HepG2 (cell line): Measurements from ENCODE around the gene CHRNA7. TPM values are rescaled to one million over a fixed set of nuclear protein-coding genes. Genes with fewer than 3 reads are reported as not detected.

Experiments
- ATAC-seq: fragments of 200-7000 bp; cut with Tn5 transposase; 3 replicates; pipeline ENCODE4 v1.9.1; 2020; ENCODE audit warnings: mild to moderate bottlenecking, moderate library complexity
- BruUV-seq: library from RNA; stranded (reverse); fragments of 400-500 nt; replicated peaks from 2 replicates; lab custom pipeline; 2021; lab: Mats Ljungman, UMichigan
- CTCF ChIA-PET: fragments of 300-600 bp; formaldehyde crosslinking; extraction: SDS; loops from one replicate; lab custom pipeline; 2021; ENCODE audit warnings: low total read pairs, inconsistent platforms, low intra/inter-chr PET ratio; lab: Yijun Ruan, JAX
- POLR2A ChIA-PET: fragments of 350-600 bp; sonication (Branson Sonifier 250); formaldehyde crosslinking; loops from one replicate; lab custom pipeline; 2020; ENCODE audit warnings: antibody characterized with exemption, inconsistent platforms; lab: Yijun Ruan, JAX
- DNase-seq: peaks from one replicate; pipeline ENCODE4 v3.0.0-alpha.2; 2015; ENCODE audit warnings: low spot score
- FAIRE-seq: peaks from 3 replicates; lab custom pipeline; 2011; peaks lifted over from hg19 to GRCh38; lab: Jason Lieb, UNC
- H2AFZ ChIP-seq: one replicate; pipeline ENCODE4 v1.6.1; 2011; ENCODE audit warnings: low read length, inconsistent platforms
- H3K27ac ChIP-seq: fragments of 300-600 bp; 3 replicates; pipeline ENCODE4 v1.8.0; 2011; ENCODE audit warnings: mixed run types, mild to moderate bottlenecking, mixed read lengths, low read length, inconsistent platforms; ENCODE audit not compliant: insufficient read depth; ENCODE audit errors: extremely low read length
- H3K27me3 ChIP-seq, 2 experiments: fragments of 200-600 bp in 1 of 2; 2 replicates in 1 of 2; 3 replicates in 1 of 2; pipeline versions ENCODE4 v1.6.0 to v1.8.0; 2011; ENCODE audit warnings: low read length in 2 of 2, mild to moderate bottlenecking in 2 of 2, moderate library complexity in 2 of 2, inconsistent platforms in 1 of 2; ENCODE audit not compliant: insufficient read depth in 2 of 2, control insufficient read depth in 1 of 2
- H3K36me3 ChIP-seq, 2 experiments: fragments of 200-600 bp in 1 of 2; replicated peaks in 1 of 2; 2 replicates in 1 of 2; 3 replicates in 1 of 2; pipeline versions ENCODE4 v1.5.1 to v1.8.0; 2011; ENCODE audit warnings: low read length in 2 of 2, inconsistent platforms in 1 of 2; ENCODE audit not compliant: insufficient read depth in 2 of 2, control insufficient read depth in 1 of 2
- H3K4me1 ChIP-seq: 2 replicates; pipeline ENCODE4 v1.5.1; 2012; ENCODE audit warnings: low read length, inconsistent platforms; ENCODE audit not compliant: insufficient read depth
- H3K4me2 ChIP-seq: 2 replicates; pipeline ENCODE4 v1.6.0; 2011; ENCODE audit warnings: low read depth, low read length, inconsistent platforms
- H3K4me3 ChIP-seq, 3 experiments: fragments of 200-600 bp in 1 of 3; sonication (generic), shearing (Covaris generic) in 1 of 3; replicated peaks in 1 of 3; 2 replicates each; pipeline ENCODE4 v1.5.1; 2011 to 2016; ENCODE audit warnings: low read length in 3 of 3, inconsistent platforms in 2 of 3, low read depth in 2 of 3, mild to moderate bottlenecking in 2 of 3, control low read depth in 1 of 3, mixed read lengths in 1 of 3; ENCODE audit not compliant: insufficient read depth in 1 of 3
- H3K79me2 ChIP-seq: one replicate; pipeline ENCODE4 v1.6.1; 2011; ENCODE audit warnings: low read length, inconsistent platforms; ENCODE audit not compliant: insufficient read depth
- H3K9ac ChIP-seq: 2 replicates; pipeline ENCODE4 v1.6.0; 2011; ENCODE audit warnings: mild to moderate bottlenecking, low read depth, low read length, inconsistent platforms; ENCODE audit not compliant: insufficient read depth
- H3K9me3 ChIP-seq: 2 replicates; pipeline ENCODE4 v1.5.1; 2012; ENCODE audit warnings: mild to moderate bottlenecking, low read length
- H4K20me1 ChIP-seq: 2 replicates; pipeline ENCODE4 v1.6.0; 2011; ENCODE audit warnings: inconsistent platforms, mild to moderate bottlenecking, low read length, moderate library complexity; ENCODE audit not compliant: insufficient read depth
- POLR2A ChIP-seq, 2 experiments: IDR thresholded peaks; 2 replicates each; pipeline ENCODE4 v1.6.1; 2011; ENCODE audit warnings: low read depth in 2 of 2, low read length in 2 of 2, mild to moderate bottlenecking in 1 of 2, moderate library complexity in 1 of 2; ENCODE audit not compliant: insufficient read depth in 1 of 2
- PRDM10 ChIP-seq: sonication (generic); formaldehyde crosslinking; IDR thresholded peaks from 2 replicates; pipeline ENCODE4 v1.4.0; 2020; ENCODE audit warnings: low read depth, missing genetic modification reagents
- STAG1 ChIP-seq: sonication (generic); formaldehyde crosslinking; IDR thresholded peaks from 2 replicates; pipeline ENCODE4 v1.4.0; 2020; ENCODE audit warnings: missing genetic modification reagents
- ZBTB14 ChIP-seq: sonication (generic); formaldehyde crosslinking; IDR thresholded peaks from 2 replicates; pipeline ENCODE4 v1.4.0; 2020; ENCODE audit warnings: missing genetic modification reagents
- ZNF18 ChIP-seq: sonication (generic); formaldehyde crosslinking; IDR thresholded peaks from 2 replicates; pipeline ENCODE4 v1.8.0; 2022; ENCODE audit warnings: mild to moderate bottlenecking, missing genetic modification reagents; ENCODE audit not compliant: insufficient replicate concordance
- WGBS: methylation state at CpG from one replicate; pipeline ENCODE4 v1.1.6; 2017; ENCODE audit warnings: low lambda C conversion rate; 5-methylcytosine and 5-hydroxymethylcytosine counted together
- in situ Hi-C: cut with HindIII; loops from 2 replicates; pipeline ENCODE4 v1.10.0; 2017; ENCODE audit warnings: low pct_unique_long_range_greater_than_20kb; ENCODE audit not compliant: extremely low pct_ligation_motif_present
- intact Hi-C: fragments of 100-400 bp; cut with micrococcal nuclease; formaldehyde crosslinking; loops from one replicate; pipeline ENCODE4 v1.10.0; 2022; ENCODE audit not compliant: unreplicated experiment
- polyA plus RNA-seq, 8 experiments: library from polyadenylated mRNA; depleted of rRNA in 3 of 8; stranded (reverse) in 7 of 8; unstranded in 1 of 8; fragments of >200 nt; fragmentation: Illumina TruSeq in 4 of 8; extraction: Trizol in 4 of 8; gene quantifications; 2 replicates each; pipeline versions ENCODE4 v1.2.1 to v1.2.3, GENCODE V29; 2011 to 2016; ENCODE audit warnings: low read depth in 4 of 8, missing spikeins in 1 of 8, mixed read lengths in 1 of 8; ENCODE audit not compliant: insufficient read depth in 1 of 8
- total RNA-seq, 5 experiments: library from RNA; depleted of rRNA; stranded (reverse); fragments of >200 nt; fragmentation: Illumina TruSeq; extraction: Trizol; gene quantifications; 2 replicates each; pipeline ENCODE4 v1.2.3, GENCODE V29; 2016; ENCODE audit warnings: low read depth in 1 of 5

The CHRNA7 gene
- total and polyA plus RNA-seq, 2 of the 13 experiments (the other 11 are each of a cell fraction or from before 2014, with no cell fraction given) = 1.3 to 1.4 TPM

- Histone ChIP-seq H3K9ac (no peak overlapping the region), H3K4me1 (no peaks in the 10 kb centered on the region), H3K4me2 (no peak overlapping the region), H3K27me3 (peaks cover 2 to 3% of the 10 kb centered on the region in 2 experiments; a peak in 2 of 5 replicates), H4K20me1 (no peaks in the 10 kb centered on the region), H3K27ac (no peak overlapping the region), H3K9me3 (no peaks in the 10 kb centered on the region), H3K79me2 (no peaks in the 10 kb centered on the region), H2AFZ (no peak overlapping the region), H3K4me3 (no peak overlapping the region), H3K36me3 (no peaks in the 10 kb centered on the region)
- ChIA-PET CTCF (no interaction called here), POLR2A (no interaction called here)
- ATAC-seq = no peak
- DNase-seq = no peak
- TF ChIP-seq POLR2A (IDR thresholded peaks at IDR 0.05; ENCODE audit: insufficient read depth in 1 of 2, low read depth in 2 of 2, low read length in 2 of 2) = no peak
- intact Hi-C loops (no loop called here), in situ Hi-C loops (no loop called here)
- BruUV-seq = no TSS peak
- 40% methylated on average over 10 of the region's 10 CpGs for WGBS
- FAIRE-seq = no peak
Observed at GRCh38 chr15:32106401-32107381, 76.4 kb downstream of the CHRNA7 start.

- Histone ChIP-seq H3K27ac (no peak overlapping the region), H3K4me2 (no peak overlapping the region), H3K9ac (no peak overlapping the region), H3K27me3 (peaks cover 2 to 6% of the 10 kb centered on the region in 2 experiments; a peak in 2 of 5 replicates), H3K36me3 (no peaks in the 10 kb centered on the region), H3K79me2 (no peaks in the 10 kb centered on the region), H2AFZ (no peak overlapping the region), H4K20me1 (no peaks in the 10 kb centered on the region), H3K4me1 (no peaks in the 10 kb centered on the region), H3K4me3 (no peak overlapping the region), H3K9me3 (no peaks in the 10 kb centered on the region)
- DNase-seq (no peak), FAIRE-seq (no peak), ATAC-seq (no peak)
- CTCF ChIA-PET = no interaction called here
- WGBS = 69% methylated on average over 13 of the region's 13 CpGs
- TF ChIP-seq ZBTB14 (no peak), STAG1 (CRISPR knock-in tag) (no peak), PRDM10 (CRISPR knock-in tag) (no peak), ZNF18 (CRISPR knock-in tag) (no peak)
- BruUV-seq = no TSS peak
- intact Hi-C loops = no loop called here
- POLR2A ChIA-PET = no interaction called here
- in situ Hi-C loops = no loop called here
Observed at GRCh38 chr15:32107477-32108080, 77.3 kb downstream of the CHRNA7 start.
